NCI-H128 (cell line): ENCODE data around the gene SYTL3.
"Not testable (repeated sequence)": the region's sequence is repeated elsewhere in the genome, so short reads cannot be mapped to it uniquely, and the experiment has no call there.

Source experiments
- DNase-seq: peaks from one replicate; lab custom pipeline; 2025; ENCODE audit not compliant: unreplicated experiment; lab: John Stamatoyannopoulos, UW

Gene SYTL3, protein sequence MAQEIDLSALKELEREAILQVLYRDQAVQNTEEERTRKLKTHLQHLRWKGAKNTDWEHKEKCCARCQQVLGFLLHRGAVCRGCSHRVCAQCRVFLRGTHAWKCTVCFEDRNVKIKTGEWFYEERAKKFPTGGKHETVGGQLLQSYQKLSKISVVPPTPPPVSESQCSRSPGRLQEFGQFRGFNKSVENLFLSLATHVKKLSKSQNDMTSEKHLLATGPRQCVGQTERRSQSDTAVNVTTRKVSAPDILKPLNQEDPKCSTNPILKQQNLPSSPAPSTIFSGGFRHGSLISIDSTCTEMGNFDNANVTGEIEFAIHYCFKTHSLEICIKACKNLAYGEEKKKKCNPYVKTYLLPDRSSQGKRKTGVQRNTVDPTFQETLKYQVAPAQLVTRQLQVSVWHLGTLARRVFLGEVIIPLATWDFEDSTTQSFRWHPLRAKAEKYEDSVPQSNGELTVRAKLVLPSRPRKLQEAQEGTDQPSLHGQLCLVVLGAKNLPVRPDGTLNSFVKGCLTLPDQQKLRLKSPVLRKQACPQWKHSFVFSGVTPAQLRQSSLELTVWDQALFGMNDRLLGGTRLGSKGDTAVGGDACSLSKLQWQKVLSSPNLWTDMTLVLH

DNA sequence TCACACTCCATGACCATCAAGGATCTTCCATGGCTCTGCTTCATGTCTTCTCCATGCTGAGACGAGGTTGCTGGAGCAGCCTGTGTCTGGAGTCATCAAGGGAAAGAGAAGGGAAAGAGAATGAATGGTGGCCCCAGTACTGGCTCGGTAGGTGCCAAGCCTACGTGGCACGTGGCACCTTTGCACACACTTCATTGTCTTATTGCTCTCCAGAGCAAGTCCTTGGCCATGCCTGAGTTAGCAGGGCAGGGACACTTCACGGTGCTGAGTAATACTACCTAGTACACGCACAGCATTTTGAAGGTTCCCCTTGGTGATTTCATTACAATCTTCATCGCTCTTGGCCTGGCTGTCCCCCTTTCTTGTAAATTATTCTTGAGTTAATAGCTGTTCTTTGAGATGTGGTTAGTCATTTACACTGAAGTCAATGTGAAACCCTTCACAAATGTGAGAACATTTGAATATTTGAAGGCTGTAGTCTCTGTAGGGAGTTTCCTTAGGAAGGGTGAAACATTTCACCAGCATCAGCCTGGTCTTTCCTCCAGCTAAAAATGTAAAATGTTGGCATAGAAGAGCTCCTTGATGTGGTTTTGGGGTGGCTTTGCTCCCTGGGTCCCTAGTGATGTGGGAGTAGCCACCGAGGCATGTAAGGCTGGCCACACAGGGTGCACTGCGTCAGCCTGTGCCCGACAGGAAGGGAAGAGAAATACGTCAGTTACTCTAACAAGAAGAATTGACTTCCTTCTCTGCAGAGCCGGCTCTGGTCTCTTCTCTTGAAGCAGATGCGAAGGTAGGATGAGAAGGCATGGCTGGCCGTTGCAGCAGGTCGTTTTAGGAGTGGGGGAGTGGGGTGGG, at the start of gene SYTL3:
TSS of gene SYTL3 (plus strand) at position 766 of the 855 bp plus-strand sequence. CDS start 13,215 bp downstream, outside the sequence.
- DNase-seq = no peak

DNA sequence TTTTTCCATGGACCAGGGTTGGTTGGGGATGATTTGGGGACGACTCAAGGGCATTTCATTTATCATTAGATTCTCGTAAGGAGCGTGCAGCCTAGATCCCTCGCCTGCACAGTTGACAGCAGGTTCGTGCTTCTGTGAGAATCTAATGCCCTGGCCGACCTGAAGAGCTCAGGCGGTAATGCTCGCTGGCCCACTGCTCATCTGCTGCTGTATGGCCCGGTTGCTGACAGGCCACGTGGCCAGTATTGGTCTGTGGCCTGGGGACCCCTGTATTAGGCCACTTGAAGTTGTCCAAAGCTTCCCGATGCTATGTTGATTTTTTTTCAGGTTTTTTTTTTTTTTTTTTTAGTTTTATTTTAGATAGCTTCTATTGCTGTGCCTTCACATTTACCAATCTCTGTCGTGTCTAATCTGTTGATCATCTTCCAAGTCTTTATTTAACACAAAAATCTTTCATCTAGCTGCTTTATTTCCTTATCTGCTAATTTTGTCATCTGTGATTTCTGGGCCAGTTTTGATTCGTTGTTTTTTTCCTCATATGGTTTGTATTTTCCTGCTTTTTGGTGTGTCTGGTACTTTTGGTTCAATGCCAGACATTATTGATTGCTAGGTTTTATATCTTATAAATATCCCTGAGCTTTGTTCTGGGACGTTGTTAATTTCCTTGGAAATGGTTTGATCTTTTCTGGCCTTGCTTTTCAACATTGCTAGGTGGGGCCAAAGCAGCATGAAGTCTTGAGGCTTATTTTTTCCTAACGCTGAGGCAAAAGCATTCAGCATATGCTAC, 46.4 kb upstream of the SYTL3 start:
- no peak for DNase-seq

DNA sequence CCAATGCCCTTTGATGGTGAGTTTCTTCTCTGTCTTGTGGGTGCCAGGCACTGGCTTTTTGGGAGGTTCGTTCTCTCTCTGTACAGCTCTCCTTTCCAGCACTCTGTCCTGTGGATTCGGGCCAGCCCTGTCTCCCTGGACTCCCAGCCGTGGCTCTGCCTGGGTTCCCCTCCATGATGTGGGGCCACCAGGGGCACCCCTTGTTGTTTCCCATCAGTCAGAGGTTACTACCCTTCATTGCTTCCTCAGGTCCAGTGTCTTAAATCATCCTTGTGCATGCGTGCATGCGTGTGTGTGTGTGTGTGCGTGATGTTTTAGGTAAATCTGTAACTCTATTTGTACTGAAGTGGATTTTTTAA, 45.8 kb upstream of the SYTL3 start:
- no peak for DNase-seq

DNA sequence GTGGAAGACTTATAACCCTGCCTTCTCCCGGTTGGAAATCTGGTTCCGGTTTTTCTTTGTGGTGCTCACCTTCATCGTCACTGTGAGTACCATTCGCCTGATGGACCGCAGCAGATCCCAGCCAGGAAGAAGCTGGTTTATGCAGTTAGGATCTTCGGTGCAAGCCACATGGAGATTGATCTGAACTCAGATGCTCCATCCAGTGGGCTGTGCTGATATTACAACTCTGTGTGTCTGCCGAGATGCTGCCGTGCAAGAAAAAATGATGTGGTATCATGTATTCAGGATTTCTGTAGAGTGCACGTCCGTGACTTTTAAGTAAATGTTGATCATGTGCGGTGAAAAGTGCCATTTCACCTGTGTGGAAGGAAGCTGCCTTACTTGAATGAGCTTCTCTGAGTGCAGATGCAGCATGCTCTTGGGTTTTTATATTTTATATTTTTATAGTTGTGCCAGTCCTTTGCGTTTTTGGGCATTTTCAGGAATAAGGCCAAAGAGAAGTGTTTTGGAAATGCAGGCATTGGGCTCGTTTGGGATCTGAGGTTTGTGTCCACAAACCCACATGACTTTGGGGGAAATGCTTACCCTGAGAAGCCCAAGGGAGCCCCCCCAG, 44.5 kb upstream of the SYTL3 start:
- DNase-seq = peak; percentile 44

DNA sequence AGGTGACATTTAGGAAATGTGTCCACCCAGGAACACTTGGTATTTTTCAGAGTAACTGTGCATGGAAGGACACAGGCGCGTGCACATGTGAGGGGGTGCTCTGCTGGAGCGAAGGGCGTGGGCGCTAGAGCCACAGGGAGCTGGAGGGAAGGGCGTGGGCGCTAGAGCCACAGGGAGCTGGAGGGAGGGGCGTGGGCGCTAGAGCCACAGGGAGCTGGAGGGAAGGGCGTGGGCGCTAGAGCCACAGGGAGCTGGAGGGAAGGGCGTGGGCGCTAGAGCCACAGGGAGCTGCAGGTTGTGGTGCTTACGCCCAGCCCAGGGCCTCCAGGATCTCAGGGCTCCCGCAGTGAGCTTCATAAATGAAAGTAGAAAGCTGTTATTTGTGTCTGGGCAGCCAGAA, 43.8 kb upstream of the SYTL3 start:
- not testable (repeated sequence) for DNase-seq

DNA sequence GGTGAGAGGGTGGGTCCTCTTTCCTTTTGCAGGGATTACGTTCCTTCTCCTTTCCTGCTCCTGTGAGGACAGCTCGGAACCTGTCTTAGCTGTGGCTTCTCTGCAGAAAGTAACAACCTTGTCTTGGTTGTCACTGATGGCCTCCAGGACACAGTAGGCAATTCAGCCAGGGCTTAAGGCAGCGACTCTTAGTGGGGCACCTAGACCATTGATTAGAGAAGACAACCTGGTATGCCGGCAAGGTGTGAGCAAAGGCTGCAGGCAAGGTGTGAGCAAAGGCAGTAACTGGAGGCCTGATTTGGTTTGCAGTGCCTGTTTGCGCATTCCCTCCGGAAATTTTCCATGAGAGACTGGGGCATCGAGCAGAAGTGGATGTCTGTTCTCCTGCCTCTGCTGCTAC, 42.9 kb upstream of the SYTL3 start:
- DNase-seq = no peak

DNA sequence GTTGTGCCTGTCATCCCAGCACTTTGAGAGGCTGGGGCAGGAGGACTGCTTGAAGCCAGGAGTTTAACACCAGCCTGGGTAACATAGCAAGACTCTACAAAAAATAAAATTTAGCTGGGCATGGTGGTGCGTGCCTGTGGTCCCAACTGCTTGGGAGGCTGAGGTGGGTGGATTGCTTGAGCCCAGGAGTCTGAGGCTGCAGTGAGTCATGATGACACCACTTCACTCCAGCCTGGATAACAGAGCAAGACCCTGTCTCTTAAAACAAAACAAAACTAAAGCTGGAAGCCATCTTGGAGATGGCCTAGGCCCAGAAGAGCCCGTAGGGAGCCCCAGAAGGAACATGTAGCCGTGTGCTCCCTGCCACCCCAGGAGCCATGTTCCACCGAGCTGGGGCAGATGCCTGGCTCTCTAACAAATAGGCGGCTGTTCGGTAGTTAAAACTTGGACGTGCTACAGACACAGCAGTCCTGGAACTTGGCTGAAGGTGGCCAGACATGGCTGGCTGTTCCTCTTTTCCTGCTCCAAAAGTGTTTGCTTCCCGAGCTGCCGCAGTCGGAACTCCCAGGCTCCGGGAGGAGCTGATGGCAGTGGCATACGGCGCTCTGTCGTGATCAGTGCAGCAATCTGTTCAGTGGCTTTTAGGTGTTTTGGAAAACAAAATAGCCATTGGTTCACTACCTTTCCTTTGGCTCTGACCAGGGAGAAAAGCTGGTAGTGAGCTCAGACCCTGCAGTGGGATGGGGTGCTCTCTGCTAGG, 42.3 kb upstream of the SYTL3 start:
- no peak for DNase-seq

DNA sequence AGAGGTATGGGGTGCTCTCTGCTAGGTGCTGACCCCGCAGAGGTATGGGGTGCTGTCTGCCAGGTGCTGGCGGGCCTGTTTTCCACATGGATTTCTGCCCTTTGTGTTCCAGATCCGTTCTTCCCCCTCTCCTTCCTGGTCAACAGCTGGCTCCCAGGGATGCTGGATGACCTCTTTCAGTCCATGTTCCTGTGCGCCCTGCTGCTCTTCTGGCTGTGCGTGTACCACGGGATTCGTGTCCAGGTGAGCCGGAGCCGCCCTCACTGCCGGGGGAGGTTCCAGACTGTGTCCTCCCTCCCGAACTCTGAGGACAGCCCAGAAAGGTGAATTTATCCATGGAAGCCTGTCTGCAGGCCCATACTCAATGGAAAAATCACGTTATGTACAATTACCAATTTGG, 41.6 kb upstream of the SYTL3 start:
- DNase-seq = no peak

DNA sequence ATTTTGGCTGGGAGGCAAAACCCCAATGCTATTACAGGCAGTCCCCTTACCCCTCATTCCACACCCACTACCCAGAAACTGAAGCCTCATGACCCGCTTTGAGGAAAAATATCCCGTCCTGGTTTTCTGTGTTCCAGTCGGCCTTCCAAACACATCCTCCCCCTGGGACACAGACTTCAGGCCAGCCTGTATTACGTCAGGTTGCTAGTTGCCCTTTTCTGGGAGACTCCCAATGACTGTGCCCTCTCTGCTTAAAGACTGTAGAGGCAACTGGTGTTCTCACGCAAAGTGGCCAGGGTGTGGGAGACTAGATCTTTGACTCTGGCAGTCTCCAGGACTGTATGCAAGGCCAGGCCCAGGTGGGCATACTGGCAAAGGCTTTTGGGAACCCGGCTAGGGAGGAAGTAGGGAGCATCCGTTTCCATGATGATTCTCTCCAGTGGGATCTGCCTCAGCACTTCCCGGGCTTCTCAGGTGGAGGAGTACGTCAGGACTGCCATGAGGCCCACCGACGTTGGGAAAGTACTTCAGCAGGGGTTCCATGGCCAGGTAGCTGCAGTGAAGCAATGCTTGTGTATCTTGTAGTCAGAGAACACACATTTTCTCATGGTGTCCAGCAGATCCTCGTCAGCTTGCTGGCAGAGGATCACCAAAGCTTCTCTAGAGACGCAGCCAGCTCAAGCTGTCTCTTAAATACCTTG, 40.2 kb upstream of the SYTL3 start:
- no peak for DNase-seq

DNA sequence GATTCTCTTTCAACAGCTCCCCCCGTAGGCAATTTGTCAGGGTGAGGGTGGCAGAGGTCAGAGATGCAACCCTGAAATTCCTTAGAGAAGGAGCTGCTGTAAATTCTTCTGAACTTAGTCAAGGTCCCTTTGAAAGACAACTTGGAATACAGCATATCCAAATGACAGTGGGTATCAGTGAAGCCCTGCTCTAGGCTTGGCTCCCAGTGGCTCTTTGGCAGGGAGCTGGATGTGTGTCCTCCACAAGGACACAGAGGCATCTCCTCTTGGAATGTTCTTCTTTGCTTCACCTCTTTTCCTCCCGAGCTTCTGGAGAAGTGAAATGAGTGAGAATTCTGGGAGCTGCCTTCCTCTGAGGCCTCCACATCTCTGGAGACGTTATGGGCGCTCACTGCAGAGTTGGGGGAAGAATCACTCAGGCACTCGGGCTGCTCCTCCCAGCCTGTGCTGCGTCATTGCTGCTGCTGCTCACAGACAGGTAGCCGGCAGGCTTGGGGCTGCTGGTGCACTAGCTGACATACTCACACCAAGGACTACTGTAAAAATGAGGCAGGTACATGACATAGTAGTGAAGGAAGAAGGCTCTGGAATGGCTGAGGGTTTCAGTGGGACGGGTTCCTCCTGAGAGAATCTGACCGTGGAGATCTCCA, 39.4 kb upstream of the SYTL3 start:
- no peak for DNase-seq

DNA sequence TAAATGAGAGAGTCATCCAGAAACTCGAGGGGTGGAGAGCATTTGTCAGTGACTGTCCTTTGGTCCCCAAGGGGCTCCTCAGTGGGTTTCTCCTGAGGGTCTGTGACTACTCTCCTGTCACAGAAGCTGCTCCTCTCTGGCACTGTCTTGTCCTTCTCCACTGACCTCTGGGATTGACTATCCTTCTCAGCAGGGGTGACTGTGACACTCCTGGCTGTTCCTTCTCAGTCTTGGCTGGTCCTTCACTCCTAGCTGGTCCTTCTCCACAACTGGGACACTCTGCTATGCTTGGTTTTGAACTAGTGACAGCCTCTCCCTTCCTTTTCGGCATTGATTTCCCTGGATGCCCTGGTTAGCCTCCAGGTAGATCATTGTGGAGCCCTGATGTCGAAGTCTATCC, 38.8 kb upstream of the SYTL3 start:
- no peak for DNase-seq

DNA sequence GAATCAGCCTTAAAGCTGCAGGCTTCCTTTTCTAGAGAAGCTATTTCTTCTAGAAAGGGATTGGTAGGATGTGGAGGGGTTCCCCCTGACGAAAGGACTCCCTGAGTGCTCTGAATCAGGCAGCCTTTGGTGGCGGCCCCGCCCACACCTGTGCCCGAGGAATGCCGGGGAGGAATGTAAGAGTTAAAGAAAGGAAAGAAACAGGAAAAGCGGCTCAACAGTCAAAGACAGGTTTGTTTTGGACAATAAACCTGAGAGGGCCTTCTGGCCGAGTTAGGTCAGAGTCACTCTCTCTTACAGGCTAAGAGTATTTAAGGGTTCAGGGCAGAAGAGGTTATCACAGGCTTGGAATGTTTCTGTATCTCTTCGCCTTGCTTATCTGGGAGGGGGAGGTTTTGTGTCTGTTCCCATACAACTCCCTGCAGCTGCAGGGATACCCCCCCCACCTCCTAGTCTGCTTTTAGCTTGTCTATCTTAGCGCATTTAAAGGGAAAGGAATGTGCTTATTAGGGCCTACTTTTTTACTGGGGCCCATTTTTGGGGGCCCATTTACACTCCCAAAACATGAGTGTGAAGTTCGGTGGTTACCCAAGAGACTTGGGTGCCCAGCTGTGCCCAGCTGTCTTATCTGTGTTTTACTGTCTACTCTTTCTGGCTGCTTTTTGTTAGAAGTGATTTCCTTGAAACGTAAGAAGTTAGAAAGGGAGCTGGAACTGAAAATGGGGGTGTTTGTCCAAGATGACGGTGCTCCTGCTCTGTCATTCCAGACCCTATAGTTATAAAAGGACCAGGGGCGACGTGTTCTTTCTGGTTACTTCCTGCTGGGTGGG, 38.1 kb upstream of the SYTL3 start:
- no peak for DNase-seq

DNA sequence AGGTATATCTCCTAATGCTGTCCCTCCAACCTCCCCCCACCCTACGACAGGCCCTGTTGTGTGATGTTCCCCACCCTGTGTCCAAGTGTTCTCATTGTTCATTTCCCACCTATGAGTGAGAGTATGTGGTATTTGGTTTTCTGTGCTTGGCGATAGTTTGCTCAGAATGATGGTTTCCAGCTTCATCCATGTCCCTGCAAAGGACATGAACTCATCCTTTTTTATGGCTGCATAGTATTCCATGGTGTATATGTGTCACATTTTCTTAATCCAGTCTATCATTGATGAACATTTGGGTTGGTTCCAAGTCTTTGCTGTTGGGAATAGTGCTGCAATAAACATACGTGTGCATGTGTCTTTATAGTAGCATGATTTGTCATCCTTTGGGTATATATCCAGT, 35.2 kb upstream of the SYTL3 start:
- not testable (repeated sequence) for DNase-seq

DNA sequence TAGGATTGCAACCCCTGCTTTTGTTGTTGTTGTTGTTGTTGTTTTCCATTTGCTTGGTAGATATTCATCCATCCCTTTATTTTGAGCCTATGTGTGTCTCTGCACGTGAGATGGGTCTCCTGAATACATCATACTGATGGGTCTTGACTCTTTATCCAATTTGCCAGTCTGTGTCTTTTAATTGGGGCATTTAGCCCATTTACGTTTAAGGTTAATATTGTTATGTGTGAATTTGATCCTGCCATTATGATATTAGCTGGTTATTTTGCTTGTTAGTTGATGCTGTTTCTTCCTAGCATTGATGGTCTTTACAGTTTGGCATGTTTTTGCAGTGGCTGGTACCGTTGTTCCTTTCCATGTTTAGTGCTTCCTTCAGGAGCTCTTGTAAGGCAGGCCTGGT, 31.6 kb upstream of the SYTL3 start:
- not testable (repeated sequence) for DNase-seq

DNA sequence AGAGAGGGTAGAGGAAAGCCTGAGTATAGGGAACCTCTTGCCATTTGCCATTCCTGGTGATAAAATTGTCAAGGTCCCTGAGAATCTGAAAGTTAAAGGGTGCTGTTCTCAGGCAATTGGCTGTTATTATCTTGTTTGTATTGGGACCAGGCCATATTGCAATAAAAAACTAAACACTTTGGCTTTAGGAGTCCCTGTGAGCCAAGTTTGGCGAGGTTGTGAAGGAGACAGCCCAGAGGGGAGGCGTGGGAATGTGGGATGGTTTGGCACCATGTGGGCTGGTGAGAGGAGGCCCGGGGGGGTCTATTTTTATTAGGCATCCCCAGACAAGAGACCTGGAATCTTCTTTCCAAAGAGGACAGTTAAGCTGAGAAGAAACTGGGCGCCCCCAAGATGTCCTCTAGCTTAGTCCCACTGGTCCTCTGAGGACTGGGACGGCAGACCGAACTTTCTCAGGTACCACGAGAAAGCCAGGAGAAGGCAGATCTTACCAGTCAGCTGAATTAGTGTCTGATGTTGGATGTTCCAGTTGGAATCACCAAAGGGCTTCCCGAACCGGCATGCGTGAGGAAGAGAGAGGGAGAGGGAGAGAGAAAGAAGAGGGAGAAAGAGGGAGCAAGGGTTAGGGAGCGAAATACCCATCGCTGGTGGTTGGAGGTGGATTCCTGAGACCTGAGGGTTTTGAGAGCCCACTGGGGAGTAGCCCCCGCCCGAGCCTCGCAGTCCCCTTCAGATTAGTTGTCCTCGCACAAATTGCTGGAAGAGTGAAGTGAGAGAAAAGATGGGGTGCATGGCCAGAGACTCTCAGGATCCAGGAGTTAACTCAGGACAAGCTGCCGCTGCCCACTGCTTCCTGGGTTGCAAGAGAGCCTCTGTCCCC, 29.7 kb upstream of the SYTL3 start:
- no peak for DNase-seq

DNA sequence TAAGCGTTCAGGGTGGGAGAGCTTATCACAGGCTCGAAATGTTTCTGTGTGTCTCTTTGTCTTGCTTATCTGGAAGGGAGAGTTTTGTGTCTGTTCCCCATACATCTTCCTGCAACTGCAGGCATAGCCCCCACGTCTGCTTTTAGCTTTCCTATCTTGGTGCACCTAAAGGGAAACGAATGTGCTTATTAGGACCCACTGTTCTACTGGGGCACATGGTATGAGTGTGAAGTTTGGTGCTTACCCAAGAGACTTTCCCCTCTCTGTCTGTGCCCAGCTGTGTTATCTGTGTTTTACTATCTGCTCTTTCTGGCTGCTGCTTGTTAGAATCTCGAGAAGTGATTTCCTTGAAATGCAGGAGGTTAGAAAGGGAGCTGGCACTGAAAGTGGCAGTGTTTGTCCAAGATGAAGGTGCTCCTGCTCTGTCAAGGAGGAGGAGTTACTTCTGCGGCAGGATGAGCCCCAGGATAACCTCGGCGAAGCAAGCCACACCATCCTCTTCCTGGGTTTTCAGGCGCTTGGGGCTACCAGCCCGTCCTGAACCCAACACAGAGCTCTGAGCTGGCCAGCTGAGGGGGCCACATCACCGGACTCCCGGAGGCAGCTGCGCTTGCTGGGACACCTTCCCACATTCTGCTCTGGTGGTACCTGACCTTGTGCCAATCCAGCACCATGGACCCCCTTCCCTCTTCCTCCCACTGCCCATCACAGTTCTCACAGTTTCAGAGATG, 28.7 kb upstream of the SYTL3 start:
- DNase-seq = no peak
